GM21526 (cell line): ENCODE results near the gene TRAM2.

Source experiments
- ATAC-seq: cut with Tn5 transposase; IDR thresholded peaks from one replicate; pipeline ENCODE4 v1.9.1; 2021; ENCODE audit warnings: moderate library complexity; ENCODE audit not compliant: unreplicated experiment, low FRiP score

The TRAM2 gene

DNA sequence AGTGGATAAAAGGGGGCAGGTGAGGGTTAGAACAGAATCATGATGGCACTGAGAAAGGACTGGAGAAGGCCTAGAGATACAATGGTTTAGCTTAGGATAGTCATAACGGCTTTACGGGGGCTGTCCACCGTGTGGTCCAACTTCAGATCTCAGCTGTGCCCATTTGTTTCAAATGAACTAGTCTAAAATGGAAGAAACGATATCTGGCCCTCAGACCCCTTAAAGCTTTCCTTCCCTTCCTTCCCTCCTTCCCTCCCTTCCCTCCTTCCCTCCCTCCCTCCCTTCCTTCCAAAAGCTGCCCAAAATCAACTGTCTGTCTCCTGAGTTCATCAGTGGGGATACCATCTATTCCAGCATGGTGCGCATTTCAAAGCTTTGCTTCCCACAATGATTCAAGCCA, 27.9 kb downstream of the TRAM2 start:
- no peak for ATAC-seq

DNA sequence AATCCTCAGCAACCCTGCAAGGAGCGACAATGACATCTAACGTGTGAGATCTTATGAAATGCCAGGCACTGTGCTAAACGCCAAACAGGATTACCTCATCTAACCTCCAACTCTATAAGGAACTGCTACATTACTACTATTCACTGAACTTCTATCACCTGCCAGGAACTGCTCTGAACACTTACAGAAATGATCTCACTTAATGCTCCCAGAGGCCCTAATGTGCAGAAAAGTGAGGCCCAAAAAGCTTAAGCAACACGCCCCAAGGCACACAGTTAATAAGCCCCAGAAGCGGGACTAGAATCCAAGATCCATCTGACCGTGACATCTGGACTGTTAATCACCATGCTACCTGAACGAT, 28.5 kb downstream of the TRAM2 start:
- ATAC-seq: no peak

DNA sequence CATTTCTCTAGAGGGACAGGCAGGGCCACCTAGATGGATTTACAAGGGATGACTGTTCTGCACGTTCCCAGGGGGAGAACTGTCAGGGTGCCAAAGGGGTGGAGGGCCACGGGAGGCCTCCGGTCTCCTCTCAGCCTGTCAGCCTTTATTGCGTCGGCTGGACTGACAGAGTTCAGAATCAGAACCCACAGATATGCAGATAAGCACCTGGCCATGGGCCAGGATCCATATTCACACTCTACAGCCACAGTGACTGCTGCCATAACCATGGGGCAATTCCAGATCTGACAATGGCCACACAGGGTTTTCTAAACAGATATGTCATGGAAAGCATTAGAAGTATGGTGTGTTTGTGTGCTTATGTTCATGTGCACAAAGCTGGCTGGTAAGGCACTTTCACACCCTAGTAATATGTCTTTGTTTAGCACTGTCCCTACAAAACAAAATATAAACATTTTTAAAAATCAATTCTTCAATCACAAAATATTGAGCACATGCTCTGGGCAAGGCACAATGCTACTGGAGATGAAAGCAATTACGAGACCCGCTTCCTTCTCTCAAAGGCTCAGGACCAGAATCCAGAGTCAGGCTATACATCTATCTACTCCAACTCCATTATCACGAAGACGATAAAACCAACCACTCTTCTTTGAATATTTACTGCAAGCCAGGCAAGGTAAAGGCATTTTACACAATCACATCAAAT, 29.1 kb downstream of the TRAM2 start:
- no peak for ATAC-seq

DNA sequence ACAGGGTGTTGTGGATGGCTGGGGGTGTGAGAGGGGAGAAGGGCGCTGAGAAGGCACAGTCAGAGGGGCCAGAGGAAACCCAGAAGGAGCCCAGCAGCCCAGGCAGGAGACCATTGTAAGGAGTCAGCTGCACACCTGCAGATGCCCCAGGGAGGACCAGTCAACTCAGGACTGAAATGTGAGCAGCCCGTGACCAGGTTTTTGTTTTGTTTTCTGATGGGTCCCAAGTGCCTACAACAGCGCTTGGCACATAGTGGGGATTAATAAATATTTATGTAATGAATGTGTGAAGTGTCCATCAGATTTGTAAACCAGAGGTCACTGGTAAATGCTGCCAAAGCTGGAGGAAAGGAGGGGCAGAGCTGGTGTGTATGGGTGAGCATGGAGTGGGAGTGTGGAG, 30.2 kb downstream of the TRAM2 start:
- peak; percentile 77 for ATAC-seq

DNA sequence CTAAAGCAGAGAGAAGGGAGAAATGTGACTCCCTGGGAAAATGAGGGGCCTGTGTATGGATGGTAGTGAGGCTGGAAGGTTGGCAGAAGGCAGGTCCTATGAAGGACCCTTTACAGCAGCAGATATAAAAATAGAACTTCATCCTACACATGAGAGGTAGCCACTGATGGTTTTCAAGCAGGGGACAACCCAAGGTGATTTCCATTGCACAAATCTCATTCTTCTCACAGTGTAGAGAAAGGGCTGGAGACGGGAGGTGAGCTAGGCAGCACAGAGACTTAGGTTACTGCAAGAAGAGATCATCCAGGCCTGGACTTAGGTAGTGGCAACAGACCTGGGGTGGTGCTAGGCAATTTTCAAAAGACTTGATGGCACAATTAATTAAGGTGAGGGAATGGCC, 30.7 kb downstream of the TRAM2 start:
- ATAC-seq: no peak

DNA sequence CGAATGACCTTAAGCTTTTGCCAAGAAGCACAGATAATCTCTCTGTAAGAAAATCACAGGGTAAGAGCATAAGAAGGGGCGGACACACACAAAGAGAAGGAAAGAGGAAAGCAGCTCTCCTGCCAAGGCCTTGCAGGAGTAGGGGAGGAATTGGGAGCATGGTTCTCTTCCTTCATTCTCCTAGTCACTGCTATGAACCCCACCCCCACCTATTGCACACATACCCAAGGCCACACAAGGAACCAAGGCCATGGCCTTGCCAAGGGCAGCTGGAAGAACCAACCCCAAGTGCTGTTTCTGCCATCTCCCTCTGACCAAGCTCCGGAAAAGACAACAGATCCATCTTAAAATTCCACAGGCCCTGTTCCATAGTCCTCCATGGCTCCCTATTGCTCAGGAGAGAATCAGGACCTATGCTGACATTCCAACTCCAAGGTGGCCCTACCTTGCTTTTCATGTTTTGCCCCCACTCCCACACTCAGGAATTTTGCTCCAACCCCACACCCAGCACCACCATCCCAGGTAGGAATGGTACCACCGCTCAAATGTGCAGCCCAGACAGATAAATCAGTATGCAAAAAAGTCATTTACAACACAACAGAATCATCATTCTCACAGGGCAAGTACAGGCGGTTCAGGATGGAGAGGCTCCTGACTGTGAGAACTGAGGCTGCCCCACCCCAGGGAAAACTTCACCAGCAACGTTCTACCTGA, 31.3 kb downstream of the TRAM2 start:
- no peak for ATAC-seq

DNA sequence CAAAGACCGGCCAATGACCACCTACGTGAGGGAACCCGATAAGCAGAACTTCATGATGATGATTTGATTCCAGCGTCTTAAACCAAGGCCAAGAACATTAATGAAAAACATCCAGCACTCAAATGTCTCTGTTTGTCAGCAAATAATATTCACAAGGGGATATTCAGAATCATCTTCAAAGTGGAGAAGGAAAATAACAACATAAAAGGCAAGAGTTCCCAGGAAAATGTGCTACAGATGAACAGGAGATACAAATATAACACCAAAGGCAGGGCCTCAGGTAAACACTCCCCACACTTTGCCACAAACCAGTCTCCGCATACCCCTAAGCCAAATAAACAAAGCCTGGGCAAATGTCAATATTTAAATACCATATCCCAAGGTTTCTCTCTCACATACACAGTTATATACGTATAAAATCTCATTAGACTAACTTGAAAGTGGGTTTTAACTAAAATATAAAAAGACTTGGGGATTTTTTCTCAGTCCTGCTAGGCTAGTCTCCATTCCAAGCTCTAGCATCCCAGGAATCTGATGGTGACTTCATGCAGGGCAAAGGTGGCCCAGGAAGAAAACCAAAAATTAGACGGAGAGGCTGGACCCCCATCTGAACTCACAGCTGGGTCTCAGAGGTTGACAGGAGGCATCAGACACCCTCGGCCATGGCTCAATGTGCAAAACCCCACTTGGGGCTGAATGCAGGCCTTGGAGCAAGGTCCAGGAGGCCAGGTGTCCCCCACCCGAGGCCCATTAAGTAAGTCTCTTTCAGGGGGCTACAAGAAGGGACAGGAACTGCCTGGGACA, 32.1 kb downstream of the TRAM2 start:
- ATAC-seq: no peak

DNA sequence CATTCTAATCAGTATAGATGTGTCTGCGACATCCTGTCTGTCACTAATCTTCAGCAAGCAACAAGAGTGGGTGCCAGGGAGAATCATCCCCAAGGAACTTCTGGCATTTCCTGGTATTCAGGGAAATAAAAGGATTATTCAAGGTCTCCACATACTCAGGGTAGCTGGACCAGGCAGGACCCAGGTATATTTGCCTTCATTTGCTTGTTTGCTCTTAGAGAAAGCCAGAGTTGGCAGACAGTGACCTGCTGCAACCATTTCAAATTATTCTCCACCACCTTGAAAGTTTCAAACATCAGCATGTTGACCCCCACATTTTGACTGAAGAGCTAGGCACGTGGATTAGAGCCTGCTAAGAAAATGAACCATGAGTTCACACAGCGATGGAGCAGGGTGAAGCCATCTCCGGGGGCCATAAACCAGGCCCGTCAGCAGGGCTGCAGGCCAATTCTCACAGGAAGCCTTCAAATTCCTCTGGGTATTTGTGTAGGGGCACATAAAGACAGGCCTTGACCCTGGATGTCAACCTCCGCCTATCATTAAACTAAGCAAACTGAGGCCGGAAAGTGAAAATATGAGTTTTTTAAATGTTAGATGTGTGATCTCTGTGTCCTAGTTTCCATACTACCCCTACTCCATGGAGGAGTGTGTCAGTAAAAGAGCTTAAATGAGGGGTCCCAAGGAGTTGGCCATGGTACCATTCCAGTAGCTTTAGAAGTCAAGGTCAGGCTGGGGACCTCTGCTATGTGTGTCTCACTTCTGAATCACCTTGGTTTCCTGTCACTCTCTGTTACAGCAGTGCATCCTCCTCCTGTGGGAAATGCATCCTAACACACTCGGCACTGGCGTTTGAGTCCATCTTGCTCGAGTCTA, 32.9 kb downstream of the TRAM2 start:
- no peak for ATAC-seq

DNA sequence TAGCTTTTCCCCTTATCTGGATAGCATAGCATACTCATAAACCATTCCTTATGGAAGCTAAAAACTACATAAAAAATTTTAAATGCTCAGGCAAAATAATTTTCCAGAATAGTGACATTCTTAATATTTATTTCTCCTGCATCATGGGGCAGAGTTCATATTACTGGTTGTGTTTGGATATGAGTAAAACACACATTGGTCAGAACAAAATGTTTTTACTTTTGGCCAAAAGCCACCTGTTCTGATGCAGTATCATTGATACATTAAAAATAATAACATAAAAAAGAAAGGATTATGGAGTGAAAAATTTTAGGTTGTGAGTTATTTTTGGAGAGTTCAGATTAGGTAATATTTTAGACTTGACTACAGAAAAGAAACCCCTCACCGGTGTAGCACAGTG, 33.6 kb downstream of the TRAM2 start:
- ATAC-seq: no peak

DNA sequence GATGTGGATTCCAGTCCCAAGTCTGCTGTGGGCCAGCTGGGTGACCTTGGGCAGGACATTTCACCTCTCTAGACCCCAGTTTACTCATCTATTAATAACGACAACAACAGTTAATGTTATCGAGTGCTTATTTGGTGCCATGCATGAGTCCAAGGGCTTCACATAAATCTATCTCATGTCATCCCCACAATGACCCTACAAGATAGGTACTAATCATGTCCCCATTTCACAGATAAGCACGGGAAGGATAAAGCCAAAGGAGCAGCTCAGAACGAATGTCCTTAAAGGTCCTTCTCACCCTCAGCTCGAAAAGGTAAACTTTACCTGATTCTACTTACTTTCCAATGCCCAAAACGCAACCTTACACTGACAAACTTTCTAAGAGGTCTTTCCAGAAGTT, 35.7 kb downstream of the TRAM2 start:
- no peak for ATAC-seq

DNA sequence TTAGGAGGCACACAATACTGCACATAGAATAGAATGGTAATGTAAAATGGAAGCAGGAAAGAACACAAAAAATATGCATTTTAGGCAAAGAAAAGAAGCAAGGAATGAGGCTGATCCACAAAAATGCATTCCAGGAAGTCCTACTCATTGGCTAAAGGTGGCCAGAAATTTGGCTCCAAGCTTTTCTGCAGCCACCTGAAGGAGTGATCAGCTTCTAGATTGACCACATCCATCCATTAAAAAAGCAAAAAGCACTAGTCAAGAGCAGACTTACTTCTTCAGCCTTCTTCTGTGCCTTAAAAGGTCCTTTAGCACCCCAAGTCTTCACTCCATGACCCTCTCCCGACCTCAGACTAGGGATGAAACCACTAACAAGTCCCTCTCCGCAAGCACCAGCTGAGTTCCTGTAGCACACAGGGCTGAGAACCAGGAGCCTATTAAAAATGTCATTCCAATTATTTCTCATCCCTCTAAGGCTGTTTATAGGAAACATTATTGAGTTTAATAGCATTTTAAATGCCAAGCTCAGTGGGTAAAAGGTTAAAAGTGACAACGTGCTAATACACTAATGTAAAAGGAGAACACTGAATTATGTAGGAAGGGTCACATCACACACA, 36.5 kb downstream of the TRAM2 start:
- no peak for ATAC-seq

DNA sequence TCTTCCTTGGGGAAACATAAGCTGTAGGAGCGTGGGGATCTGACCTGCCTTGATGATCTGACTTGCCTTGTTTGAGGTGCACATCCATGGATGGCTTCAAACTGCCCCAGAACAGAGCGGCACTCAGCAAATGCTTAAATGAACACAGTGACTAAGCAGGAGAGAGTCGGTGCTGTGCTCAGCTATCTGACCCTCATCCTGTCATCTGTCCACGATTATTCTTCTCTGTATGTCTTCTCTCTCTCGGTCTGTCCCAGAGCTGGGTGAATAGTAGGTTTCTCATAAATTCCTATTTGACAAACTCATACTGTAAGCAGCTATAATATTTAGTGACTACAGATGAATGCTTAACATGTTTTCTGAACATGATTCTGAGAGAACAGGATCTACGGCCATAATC, 37.3 kb downstream of the TRAM2 start:
- no peak for ATAC-seq

DNA sequence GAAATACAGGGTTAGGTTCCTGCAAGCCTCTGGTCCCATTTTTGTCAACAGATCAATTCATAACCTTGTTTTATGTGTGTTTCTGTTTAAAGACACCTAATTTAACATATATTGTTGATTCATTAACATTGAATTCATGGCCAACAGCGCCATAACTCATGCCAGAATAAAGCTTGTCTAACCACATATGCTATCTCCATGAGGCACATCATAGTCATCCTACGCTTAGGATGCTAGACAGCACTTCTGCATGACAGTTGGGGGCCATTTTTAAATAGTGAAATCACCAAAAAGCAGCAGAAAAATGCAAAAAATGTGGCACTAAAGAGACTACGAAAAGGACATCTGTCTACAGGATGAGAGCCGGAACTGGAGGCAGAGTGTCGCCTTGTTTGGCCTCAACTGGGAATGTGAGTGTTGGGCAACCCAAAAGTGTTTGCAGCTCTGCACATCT, 37.9 kb downstream of the TRAM2 start:
- ATAC-seq: no peak

DNA sequence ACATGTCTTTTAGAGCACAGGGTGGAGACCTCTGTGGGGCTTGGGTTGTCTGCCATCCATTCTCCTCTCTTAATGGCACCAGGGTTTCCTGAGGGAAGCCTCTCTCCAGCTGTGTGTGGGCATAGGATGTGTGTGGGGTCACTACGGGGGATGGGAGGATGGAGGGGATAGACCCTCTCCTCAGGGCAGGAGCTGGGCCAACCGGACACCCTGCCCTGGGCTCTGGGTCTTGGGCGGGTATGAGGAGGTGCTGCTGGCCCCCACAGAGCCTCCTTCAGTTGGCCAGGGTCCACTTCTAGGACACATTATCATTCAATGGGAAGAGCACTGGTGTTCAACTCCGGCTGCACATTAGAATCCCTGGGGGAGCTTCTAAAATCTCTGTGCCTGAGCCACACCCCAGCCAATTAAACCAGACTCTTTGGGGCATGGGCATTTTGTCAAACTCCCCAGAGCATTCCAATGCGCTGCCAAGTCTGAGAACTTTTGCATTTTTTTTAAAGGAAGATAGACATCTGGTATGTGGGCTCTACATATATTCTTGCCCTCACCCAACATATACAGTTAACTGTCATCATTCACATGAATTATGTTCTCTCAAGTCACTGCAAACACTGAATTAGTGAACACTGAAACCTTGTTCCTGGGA, 38.5 kb downstream of the TRAM2 start:
- ATAC-seq: no peak

DNA sequence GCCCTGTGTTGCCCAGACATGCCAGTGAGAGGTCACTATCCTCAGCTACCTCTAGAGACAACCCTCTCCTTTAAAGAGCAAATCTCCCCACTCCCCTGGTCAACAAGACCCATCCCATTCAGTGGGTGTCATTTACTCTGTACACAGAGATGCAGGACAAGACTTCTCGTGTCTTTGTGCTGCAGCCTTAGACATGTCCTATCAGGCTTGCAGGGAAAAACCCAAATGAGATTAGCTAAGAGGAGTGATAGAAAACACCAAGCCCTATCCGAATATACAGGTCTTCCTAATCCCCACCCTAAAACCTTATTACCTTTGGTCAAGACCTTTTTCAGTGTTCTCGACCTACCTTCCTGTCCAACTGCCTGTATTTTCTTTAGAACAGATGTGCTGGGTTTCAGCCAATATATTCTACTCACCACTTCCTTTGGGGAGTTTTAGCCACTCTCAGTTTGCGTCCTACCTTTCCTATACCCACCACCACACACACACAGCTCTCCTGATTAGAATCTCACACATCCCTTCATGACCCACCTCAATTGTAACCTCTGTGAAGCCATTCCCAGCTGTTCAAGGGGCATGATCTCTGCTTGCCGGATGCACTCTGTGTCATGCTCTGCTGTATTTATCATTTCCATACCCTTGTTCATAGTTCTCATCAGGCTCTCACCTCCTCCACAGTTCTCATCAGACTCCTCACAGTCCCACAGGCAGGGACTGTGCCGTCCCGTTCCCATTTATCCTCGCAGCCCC, 39.7 kb downstream of the TRAM2 start:
- ATAC-seq: peak; percentile 55

DNA sequence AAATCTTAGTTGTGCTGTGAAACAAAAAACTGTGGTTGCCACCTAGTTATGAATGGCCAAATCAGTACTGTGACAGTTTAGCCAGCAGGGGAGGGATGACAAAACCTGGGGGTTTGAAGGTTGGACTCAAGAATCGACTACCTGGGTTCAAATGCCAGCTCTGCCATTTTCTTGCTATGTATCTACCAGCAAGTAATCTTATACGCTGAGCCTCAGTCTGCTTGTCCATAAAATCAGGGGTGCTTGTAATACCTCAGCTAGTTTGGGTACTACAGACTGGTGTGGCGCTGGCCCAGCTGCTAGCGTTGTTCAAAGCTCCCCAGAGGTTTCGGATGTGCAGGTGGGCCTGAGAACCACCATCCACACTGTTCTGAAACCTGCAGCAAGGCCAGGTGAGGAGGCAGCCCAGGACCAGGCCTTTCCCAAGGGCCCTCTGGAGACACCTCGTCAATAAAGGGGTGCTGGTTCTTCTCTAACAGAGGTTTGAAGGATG, 40.4 kb downstream of the TRAM2 start:
- ATAC-seq: peak; percentile 51

DNA sequence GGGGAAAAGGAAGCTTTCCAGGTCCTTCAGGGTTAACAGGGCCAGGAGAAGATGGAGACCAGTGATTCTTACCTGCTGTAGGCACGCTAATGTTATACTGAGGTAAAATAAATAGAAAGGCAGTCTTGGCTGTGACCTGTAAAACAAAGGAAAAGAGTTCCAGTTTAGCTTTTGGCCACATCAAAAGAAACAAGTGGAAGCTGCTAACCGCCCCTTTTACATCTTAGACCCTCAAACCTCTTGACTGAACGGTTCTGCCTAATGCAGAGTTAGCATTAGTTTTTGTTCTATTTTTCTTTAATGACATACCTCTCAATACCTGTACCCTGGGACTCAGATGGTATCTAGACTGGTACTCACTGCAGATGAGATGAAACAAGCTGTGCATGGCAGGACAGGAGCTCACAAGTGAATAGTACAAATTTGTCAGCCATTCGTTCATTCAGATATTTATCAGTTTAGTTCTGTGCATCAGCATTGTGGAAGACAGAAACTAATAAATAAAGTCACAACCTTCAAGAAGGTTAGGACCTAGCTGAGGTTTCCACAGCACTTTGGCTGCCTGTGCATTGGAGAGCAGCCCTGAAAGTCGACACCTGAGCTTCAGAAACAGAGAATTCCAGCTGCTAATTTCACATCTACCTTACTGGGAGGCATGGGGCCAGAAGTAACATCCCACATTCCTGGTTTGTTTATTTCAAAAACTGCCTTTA, 41.0 kb downstream of the TRAM2 start:
- peak; percentile 11 for ATAC-seq

DNA sequence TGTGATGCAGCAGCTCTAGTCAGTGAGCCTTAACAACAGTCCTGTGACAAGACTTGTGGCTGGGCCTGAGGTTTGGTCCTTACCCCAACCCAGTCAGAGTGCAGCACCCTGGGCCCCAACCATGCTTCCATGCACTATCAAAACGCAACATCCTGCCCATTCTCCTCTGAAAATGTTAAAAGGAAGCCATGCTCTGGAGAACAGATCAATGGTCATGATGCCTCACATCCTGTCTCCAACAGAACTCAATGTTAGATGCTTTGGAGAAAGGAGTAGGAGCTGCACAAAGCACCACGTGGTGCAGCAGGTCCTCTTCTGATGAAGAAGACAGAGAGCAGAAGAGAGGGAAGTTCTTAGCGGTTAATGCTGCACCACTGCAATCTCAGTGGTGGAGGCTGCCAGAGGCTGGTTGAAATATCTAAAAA, 41.9 kb downstream of the TRAM2 start:
- ATAC-seq: no peak
